ENCODE data around the gene GGA2.

GGA2 gene

GRCh38 chr16:23497543-23497868 is 12.8 kb downstream of the GGA2 start:
- no peak for TF ChIP-seq CTCF (conservative IDR thresholded peaks at IDR 0.05; ENCODE audit: low read depth, low read length)
- DNase-seq (ENCODE audit: low read depth), result no peak
- no peak overlapping the region for H3K4me3 ChIP-seq (ENCODE audit: low read depth, low read length)

- peak; percentile 29 for DNase-seq (ENCODE audit: low read depth)
- H3K4me3 ChIP-seq (ENCODE audit: low read depth, low read length), result no peak overlapping the region
- no peak for TF ChIP-seq CTCF (conservative IDR thresholded peaks at IDR 0.05; ENCODE audit: low read depth, low read length)
Measured at GRCh38 chr16:23496821-23497542, 13.3 kb downstream of the GGA2 start.

- no peak for TF ChIP-seq CTCF (conservative IDR thresholded peaks at IDR 0.05; ENCODE audit: low read depth, low read length)
- DNase-seq (ENCODE audit: low read depth), result no peak
- H3K4me3 ChIP-seq (ENCODE audit: low read depth, low read length), result no peak overlapping the region
Measured at GRCh38 chr16:23495671-23496070, 14.6 kb downstream of the GGA2 start.

GRCh38 chr16:23494188-23494587 is 16.1 kb downstream of the GGA2 start:
- no peak for DNase-seq (ENCODE audit: low read depth)
- no peak overlapping the region for H3K4me3 ChIP-seq (ENCODE audit: low read depth, low read length)
- no peak for TF ChIP-seq CTCF (conservative IDR thresholded peaks at IDR 0.05; ENCODE audit: low read depth, low read length)

GRCh38 chr16:23491490-23492391 is 18.6 kb downstream of the GGA2 start:
- DNase-seq (ENCODE audit: low read depth), result peak; percentile 46
- no peak for TF ChIP-seq CTCF (conservative IDR thresholded peaks at IDR 0.05; ENCODE audit: low read depth, low read length)
- no peak overlapping the region for H3K4me3 ChIP-seq (ENCODE audit: low read depth, low read length)

- DNase-seq (ENCODE audit: low read depth), result no peak
- no peak for TF ChIP-seq CTCF (conservative IDR thresholded peaks at IDR 0.05; ENCODE audit: low read depth, low read length)
- no peak overlapping the region for H3K4me3 ChIP-seq (ENCODE audit: low read depth, low read length)
Measured at GRCh38 chr16:23486480-23486879, 23.8 kb downstream of the GGA2 start.
